Neural crest cell (in vitro differentiated cells): ENCODE measurements around the gene ARHGAP35. TPM values are rescaled to one million over a fixed set of nuclear protein-coding genes. Genes with fewer than 3 reads are reported as not detected.

Experiments
- DNase-seq: peaks from one replicate; pipeline ENCODE4 v3.0.0; 2021; ENCODE audit warnings: low read depth, mixed read lengths, low spot score
- H3K27ac Mint-ChIP-seq: one replicate; pipeline ENCODE4 v1.8.0; 2021; ENCODE audit warnings: mild to moderate bottlenecking, mixed read lengths; ENCODE audit not compliant: unreplicated experiment
- H3K27me3 Mint-ChIP-seq: 2 replicates; pipeline ENCODE4 v1.8.0; 2021; ENCODE audit warnings: low read depth, mild to moderate bottlenecking, mixed read lengths
- H3K36me3 Mint-ChIP-seq: 2 replicates; pipeline ENCODE4 v1.8.0; 2021; ENCODE audit warnings: low read depth, mild to moderate bottlenecking, mixed read lengths
- H3K4me1 Mint-ChIP-seq: 2 replicates; pipeline ENCODE4 v1.8.0; 2021; ENCODE audit warnings: mixed read lengths
- H3K4me3 Mint-ChIP-seq: one replicate; pipeline ENCODE4 v1.8.0; 2021; ENCODE audit warnings: mild to moderate bottlenecking, mixed read lengths
- H3K9me3 Mint-ChIP-seq: 2 replicates; pipeline ENCODE4 v1.8.0; 2021; ENCODE audit warnings: mixed read lengths
- CTCF ChIP-seq: fragments of 200-600 bp; sonication (generic); conservative IDR thresholded peaks from 2 replicates; pipeline ENCODE4 v1.5.0; 2021; ENCODE audit warnings: antibody characterized with exemption, mild to moderate bottlenecking
- total RNA-seq: library from RNA; stranded (reverse); gene quantifications from 2 replicates; pipeline ENCODE4 v1.2.1, GENCODE V29; 2021

Gene ARHGAP35
- total RNA-seq, 1 donor from 2014 or later: 82.5 TPM

- Mint-ChIP-seq H3K4me1 (peaks cover 36% of the 10 kb centered on the region), H3K4me3 (no peak overlapping the region), H3K9me3 (no peaks in the 10 kb centered on the region), H3K27ac (no peak overlapping the region), H3K36me3 (peaks cover 4% of the 10 kb centered on the region), H3K27me3 (no peaks in the 10 kb centered on the region)
- no peak for TF ChIP-seq CTCF
- no peak for DNase-seq
Observed at GRCh38 chr19:46907880-46908279, 47.1 kb downstream of the ARHGAP35 start.

- H3K9me3 Mint-ChIP-seq: no peaks in the 10 kb centered on the region
- H3K27ac Mint-ChIP-seq: peak overlapping the region; percentile 72
- H3K4me1 Mint-ChIP-seq: peaks cover 33% of the 10 kb centered on the region
- peaks cover 4% of the 10 kb centered on the region for H3K36me3 Mint-ChIP-seq
- no peak overlapping the region for H3K4me3 Mint-ChIP-seq
- no peak for TF ChIP-seq CTCF
- DNase-seq: no peak
- H3K27me3 Mint-ChIP-seq: no peaks in the 10 kb centered on the region
Observed at GRCh38 chr19:46909356-46909755, 48.6 kb downstream of the ARHGAP35 start.

Other genes with a start within 250 kb of the ARHGAP35 start
- gene PTGIR, start 235.9 kb upstream of the ARHGAP35 start, total RNA-seq: not detected in 2 replicates
- gene GNG8, start 224.8 kb upstream of the ARHGAP35 start, total RNA-seq: not detected in 2 replicates
- gene DACT3, start 199.8 kb upstream of the ARHGAP35 start, total RNA-seq: 6.5 and 7.4 TPM in 2 replicates
- gene PRKD2, start 143.9 kb upstream of the ARHGAP35 start, total RNA-seq: 55.5 and 57.2 TPM in 2 replicates
- gene FKRP, start 114.9 kb upstream of the ARHGAP35 start, total RNA-seq: 31.9 and 38.6 TPM in 2 replicates
- 128 and 138 TPM in 2 replicates for gene STRN4, start 114.5 kb upstream of the ARHGAP35 start, total RNA-seq
- 131 TPM in 2 replicates for gene SLC1A5, start 72.4 kb upstream of the ARHGAP35 start, total RNA-seq
- gene AP2S1, start 10.2 kb upstream of the ARHGAP35 start, total RNA-seq: 165 and 167 TPM in 2 replicates
- gene NPAS1, start 158.8 kb downstream of the ARHGAP35 start, total RNA-seq: 1.5 and 1.9 TPM in 2 replicates
- gene TMEM160, start 187.6 kb downstream of the ARHGAP35 start, total RNA-seq: 51.1 and 57.5 TPM in 2 replicates